Bronchial epithelial cell (primary cell): ENCODE measurements around the gene MRTFB. TPM values are rescaled to one million over a fixed set of nuclear protein-coding genes. Genes with fewer than 3 reads are reported as not detected.

Source experiments
- DNase-seq: peaks from one replicate; pipeline ENCODE4 v3.0.0-alpha.2; 2010; ENCODE audit warnings: low read depth
- FAIRE-seq: peaks from 2 replicates; lab custom pipeline; 2011; peaks lifted over from hg19 to GRCh38; lab: Jason Lieb, UNC
- H3K27me3 ChIP-seq: 2 replicates; pipeline ENCODE4 v1.5.1; 2011; ENCODE audit warnings: low read length; ENCODE audit not compliant: control insufficient read depth, insufficient read depth
- H3K36me3 ChIP-seq: 2 replicates; pipeline ENCODE4 v1.5.1; 2011; ENCODE audit warnings: low read length; ENCODE audit not compliant: control insufficient read depth, insufficient read depth
- H3K4me3 ChIP-seq: 2 replicates; pipeline ENCODE4 v1.5.1; 2011; ENCODE audit warnings: mild to moderate bottlenecking, low read depth, low read length, control low read depth
- CTCF ChIP-seq: IDR thresholded peaks from 2 replicates; pipeline ENCODE4 v1.5.1; 2011; ENCODE audit warnings: mild to moderate bottlenecking, moderate library complexity, low read length, control low read depth, inconsistent platforms; ENCODE audit not compliant: insufficient read depth, severe bottlenecking
- total RNA-seq: library from RNA; depleted of rRNA; stranded (reverse); fragments of >200 nt; gene quantifications from 2 replicates; pipeline ENCODE4 v1.2.1, GENCODE V29; 2014

Gene MRTFB
- total RNA-seq, 1 donor from 2014 or later: 6.8 TPM

GRCh38 chr16:14070555-14070876, 603 bp upstream of the MRTFB start:
- H3K27me3 ChIP-seq: no peaks in the 10 kb centered on the region
- DNase-seq: peak; percentile 8
- no peak for FAIRE-seq
- no peaks in the 10 kb centered on the region for H3K36me3 ChIP-seq
- H3K4me3 ChIP-seq: peak overlapping the region; percentile 79
- TF ChIP-seq CTCF: no peak

DNA sequence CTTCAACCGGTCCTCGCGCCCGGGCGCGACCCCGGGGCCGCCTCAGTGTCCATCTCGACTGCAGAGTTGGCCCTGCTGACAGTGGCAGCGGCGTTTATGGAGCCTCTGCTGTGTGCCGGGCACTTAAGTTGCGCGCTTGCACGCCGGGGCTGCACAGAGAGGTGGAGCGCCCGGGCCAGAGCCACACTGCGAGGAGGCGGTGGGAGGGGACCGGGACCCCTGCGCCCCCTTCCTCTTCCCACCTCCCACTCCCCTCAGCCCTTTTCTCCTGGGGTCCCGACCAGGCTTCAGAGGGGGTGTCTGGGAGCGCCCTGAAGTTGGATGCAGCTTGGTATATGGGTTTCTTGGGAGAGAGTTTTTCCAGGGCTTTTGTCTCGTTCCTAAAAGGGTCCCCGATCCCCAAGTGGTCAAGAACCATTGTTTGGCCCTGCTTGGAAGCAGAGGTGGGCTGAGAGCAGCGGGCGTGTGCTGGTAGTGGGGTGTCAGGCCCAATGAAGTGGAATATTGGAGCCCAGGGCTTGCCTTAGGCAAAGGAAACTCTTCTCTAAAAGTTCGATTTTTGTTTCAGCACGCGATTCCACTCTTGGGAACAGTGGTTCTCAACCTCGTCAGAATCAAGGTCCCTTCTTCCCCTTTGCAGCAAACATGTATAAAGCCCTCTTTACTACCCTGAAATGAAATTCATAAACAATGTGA, 605 bp downstream of the MRTFB start:
- no peak for FAIRE-seq
- TF ChIP-seq CTCF: no peak
- Histone ChIP-seq H3K36me3 (no peaks in the 10 kb centered on the region), H3K27me3 (no peaks in the 10 kb centered on the region), H3K4me3 (peak overlapping the region; percentile 79)
- DNase-seq: no peak

DNA sequence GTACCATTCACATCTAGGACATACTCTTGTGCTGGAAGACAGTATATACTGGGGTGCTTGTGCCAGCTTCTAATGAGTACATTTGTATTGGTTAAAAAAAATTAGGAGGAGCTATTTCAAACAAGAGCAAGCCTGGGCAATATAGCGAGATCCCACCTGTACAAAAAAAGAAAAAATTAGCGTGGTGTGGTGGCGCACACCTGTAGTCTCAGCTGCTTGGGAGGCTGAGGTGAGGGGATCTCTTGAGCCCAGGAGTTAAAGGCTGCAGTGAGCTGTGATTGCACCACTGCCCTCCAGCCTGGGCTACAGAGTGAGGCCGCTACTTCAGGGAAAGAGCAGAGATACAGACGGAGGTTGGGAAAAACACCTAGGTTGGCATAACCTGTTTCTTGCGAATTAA, 1.2 kb downstream of the MRTFB start:
- Histone ChIP-seq H3K4me3 (peak overlapping the region; percentile 79), H3K36me3 (no peaks in the 10 kb centered on the region), H3K27me3 (no peaks in the 10 kb centered on the region)
- TF ChIP-seq CTCF: no peak
- DNase-seq (no peak), FAIRE-seq (no peak)

- FAIRE-seq (no peak), DNase-seq (no peak)
- no peaks in the 10 kb centered on the region for H3K27me3 ChIP-seq
- H3K4me3 ChIP-seq: no peak overlapping the region
- H3K36me3 ChIP-seq: no peaks in the 10 kb centered on the region
- TF ChIP-seq CTCF: no peak
Observed at GRCh38 chr16:14074544-14074943, 3.4 kb downstream of the MRTFB start.

- TF ChIP-seq CTCF: no peak
- Histone ChIP-seq H3K4me3 (no peak overlapping the region), H3K27me3 (no peaks in the 10 kb centered on the region), H3K36me3 (no peaks in the 10 kb centered on the region)
- DNase-seq: no peak
- no peak for FAIRE-seq
Observed at GRCh38 chr16:14077918-14078317, 6.8 kb downstream of the MRTFB start.

DNA sequence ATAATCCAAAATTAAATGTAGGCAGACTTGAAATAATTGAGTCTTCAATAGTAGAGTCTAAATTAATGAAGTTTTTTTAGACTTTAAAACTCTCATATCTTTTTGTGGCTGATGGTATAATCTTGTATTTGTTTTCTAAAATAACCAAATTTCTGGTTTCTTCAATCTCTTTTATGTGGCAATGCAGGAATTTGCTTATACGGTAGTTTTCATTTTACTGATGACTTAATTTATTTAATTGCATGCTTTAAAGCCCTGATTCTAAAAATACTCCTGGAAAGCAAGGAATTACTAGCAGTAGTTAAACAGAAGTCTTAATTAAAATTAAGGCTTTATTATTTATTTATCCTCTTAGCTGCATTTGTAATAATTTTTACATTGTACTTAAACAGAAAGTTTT, 15.4 kb downstream of the MRTFB start:
- DNase-seq (no peak), FAIRE-seq (no peak)

More for the DNA sequence above, 15.4 kb downstream of the MRTFB start:
- Histone ChIP-seq H3K36me3 (peaks cover 3% of the 10 kb centered on the region), H3K4me3 (no peak overlapping the region), H3K27me3 (no peaks in the 10 kb centered on the region)
- no peak for TF ChIP-seq CTCF
